Esophagus mucosa (tissue), 1 donor: ENCODE data around the gene DCP1B. TPM values are rescaled to one million over a fixed set of nuclear protein-coding genes. Genes with fewer than 3 reads are reported as not detected.

Experiments used
- ATAC-seq: fragments of 200-7000 bp; cut with Tn5 transposase; one replicate; pipeline ENCODE4 v1.9.1; 2020
- total RNA-seq: library from RNA; stranded (reverse); gene quantifications from one replicate; pipeline ENCODE4 v1.2.4, GENCODE V29; 2023
- donor health status: DM: yes; HTN: yes; CAD: no.

The DCP1B gene
- total RNA-seq, 1 donor from 2014 or later: 5.2 TPM

DNA sequence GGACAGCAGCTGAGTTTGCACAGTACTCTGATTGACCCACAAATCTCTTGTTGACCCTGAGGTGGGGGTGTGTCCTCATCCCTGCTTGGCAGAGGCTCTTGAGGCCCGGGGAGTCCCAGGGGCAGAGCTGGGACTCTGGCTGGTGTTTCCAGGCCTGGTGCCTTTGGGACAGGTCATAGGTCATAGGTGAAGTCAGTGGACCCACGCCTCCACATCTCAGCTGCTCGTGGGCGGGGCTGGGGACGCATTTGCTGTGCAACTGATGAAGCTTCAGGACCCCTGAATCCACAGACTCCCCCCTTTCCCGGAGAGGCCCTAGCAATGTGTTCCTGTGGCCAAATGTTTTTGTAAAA, 85.4 kb downstream of the DCP1B start:
- no peak for ATAC-seq

- no peak for ATAC-seq
These were observed 86.0 kb downstream of the DCP1B start, which contains the start of gene CACNA2D4 for GRCh38 chr12:1918081-1918883. Gene CACNA2D4, minus strand, starts transcription at chr12:1918652. Its CDS starts 179 bp downstream, at chr12:1918473.

DNA sequence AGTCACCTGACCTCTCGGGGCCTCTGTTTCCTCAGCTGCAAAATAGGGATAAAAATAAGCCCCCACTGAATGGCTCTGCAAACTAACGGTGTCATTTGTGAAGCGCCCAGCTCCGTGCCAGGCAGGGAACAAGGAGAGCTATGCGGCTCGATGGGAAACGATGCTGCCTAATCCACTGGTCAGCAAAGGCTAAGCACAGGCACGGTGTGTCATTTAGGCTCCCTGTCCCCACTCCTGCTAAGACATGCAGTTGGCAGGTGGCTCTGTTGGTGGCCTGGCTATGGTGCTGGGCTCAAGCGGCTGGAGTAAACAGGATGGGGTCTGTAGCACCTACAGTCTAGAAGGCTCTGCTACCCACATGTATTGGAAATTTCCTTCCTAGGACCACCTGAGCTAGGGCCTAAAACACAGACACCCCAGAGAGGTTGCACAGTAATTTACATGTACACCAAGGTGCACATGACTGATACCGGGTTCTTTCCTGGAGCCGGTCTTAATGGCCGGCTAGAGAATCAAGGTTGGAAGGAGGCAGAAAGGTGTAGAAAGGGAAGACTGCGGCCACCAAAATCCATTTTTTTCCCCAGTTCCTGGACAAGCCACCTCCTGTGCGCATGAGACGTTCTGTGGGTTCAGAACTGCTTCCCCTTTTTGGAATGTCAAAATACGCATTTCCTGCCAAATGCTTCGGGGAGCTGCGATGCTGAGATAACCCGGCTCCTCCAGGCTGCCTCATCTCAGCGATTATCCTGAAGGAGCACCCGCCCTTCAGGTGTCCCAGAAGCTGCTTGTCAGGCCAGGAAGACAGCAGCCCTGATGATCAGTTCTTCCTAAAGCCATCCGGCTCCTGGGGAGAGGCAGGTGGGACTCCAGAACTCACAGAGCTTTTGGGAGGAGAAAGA, 86.8 kb downstream of the DCP1B start:
- no peak for ATAC-seq

- no peak for ATAC-seq
These were observed 87.7 kb downstream of the DCP1B start for GRCh38 chr12:1916371-1917171.

- ATAC-seq: no peak
These were observed 88.9 kb downstream of the DCP1B start for GRCh38 chr12:1915082-1915968.

DNA sequence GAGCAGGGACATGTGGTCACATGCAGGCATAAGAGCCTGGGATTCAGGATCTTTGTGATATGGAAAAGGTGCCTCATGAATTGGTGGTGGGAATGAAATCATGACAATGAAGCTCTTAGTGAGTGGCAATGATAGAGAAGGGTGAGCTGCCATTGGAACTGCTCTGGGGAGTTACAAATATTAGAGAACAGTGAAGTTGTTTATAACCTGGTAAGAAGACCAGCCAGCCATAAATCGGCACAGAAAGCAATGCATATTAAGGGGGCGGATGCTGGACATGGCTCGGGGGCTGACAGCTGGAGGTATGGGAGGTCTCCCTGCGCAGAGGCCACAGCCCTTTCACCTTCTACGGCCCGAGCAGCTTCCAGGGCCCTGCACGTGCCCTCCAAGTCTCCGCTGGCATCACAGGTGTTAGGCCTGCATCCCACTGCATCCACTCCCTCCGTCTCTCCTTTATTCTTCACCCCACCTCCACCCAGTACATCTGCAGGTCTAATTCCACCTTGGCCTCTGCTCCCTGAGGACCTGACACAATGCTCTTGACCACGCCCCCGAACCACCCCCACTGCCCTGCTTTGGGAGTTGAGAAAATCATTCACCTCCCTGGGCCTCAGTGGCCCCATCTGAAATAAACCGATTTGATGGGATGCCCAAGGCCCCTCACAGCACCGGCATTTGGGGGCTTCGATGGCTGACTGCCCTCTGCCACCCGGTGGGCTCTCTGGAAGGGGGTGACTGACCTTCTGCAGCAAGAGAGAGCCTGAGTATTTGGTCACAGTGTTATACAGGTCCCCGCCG, 89.9 kb downstream of the DCP1B start:
- ATAC-seq: no peak

DNA sequence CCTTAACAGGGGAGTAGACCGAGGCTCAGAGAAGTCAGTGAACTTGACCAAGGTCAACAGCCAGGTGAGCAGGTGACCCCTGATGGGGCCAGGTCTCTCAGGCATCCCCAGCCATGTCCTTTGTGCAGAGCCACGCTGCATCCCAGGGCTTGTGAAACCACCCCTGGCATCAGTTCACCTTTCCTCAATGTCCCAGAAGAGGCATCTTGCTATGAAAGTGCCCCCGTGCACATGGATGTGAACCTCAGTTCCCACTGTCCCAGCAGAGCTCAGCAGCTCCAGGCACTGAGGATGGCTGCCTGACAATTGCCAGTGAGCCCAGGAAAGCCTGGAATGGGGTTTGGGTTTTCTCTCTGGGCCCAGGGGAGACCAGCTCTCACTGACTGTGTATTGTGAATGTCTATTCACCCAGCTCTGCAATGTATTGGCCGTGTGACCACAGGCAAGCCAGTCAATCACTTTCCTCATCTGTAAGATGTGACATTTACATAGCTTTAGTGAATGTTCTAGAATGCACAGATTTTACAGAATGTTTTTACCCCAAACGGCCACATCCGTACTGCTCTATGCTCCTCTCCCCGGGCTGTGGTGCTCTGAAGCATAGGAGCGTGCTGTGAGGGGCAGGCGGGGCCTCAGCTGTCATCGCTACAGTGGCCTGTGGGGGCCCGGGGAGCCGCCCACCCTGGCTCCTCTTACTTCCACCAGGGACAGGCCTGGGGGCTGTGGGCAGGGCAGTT, 90.7 kb downstream of the DCP1B start:
- no peak for ATAC-seq

- ATAC-seq: no peak
These were observed 91.5 kb downstream of the DCP1B start for GRCh38 chr12:1912580-1913376.

GRCh38 chr12:1911598-1912575, 92.4 kb downstream of the DCP1B start:
- no peak for ATAC-seq

GRCh38 chr12:1910468-1910867, 93.8 kb downstream of the DCP1B start:
- ATAC-seq: no peak

DNA sequence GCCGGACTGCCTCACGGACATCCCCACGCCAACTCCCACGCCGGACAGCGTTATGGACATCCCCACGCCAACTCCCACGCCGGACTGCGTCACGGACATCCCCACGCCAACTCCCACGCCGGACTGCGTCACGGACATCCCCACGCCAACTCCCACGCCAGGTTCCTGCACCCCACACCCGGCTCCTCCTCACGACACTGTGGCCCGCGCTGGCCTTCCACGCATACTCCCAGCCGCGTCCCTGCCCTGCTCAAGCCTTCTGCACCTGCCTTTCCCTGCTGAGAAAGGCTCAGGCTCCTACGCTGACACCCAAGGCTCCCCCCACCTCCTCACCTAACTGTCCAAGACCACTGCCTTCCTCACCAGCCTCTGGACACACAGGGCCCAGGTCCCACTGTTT, 95.5 kb downstream of the DCP1B start:
- no peak for ATAC-seq

GRCh38 chr12:1907652-1908611, 96.3 kb downstream of the DCP1B start:
- peak; percentile 55 for ATAC-seq

DNA sequence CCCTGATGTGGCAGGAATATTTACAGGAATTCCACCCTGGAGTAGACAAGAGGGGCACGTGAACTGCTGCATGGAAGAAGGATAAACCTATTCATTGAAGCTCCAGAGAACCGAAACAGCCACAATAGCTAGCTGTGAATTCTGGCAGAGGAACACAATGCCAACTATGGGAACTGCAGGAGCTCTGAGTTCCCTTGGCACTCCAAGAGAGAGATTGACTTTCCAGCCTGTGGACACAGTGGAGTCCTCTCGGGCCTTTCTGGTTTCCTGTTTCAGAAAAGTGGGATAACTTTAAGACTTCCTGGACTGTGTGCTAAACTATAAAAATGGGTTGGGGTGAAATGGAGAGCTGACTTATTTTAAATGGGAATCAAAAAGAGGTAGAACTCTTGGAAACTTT, 97.7 kb downstream of the DCP1B start:
- no peak for ATAC-seq

GRCh38 chr12:1904875-1905274, 99.4 kb downstream of the DCP1B start:
- no peak for ATAC-seq

DNA sequence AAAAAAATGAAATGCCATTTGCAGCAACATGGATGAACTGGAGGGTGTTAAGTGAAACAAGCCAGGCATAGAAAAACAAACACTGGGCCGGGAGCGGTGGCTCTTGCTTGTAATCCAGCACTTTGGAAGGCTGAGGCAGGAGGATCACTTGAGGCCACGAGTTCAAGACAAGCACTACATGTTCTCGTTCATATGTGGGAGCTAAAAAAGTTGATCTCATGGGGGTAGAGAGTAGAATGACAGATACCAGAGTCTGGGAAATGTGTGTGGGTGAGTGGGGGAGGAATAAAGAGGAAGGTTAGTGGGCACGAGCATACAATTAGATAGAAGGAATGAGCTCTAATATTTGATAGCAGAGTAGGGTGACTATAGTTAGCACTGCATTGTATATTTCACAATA, 107.3 kb downstream of the DCP1B start:
- no peak for ATAC-seq
